ENCODE data around the gene TTC27. TPM values are rescaled to one million over a fixed set of nuclear protein-coding genes. Genes with fewer than 3 reads are reported as not detected.

The TTC27 gene
- total RNA-seq, 4 donors from 2014 or later = 11.0 to 16.4 (median 11.3) TPM

DNA sequence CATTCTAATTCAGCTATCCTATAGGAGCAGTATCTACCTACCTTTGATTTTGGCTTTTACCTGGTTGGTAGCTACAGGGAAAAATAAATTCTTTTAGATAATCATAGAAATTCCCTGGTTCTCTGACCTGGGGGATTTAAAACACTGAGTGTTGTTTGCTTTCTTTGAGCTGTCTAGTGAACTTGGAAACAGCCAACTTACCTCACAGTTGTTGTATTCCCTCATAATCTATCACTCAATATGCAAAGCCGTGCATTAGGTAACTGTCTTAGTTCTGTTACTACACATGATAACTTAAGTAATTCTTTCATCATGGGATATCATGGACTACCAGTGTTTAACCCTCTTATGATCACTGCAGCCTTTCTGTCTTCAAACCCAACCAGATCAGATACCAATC lies 127.8 kb downstream of the TTC27 start:
- TF ChIP-seq, protein P1, sequence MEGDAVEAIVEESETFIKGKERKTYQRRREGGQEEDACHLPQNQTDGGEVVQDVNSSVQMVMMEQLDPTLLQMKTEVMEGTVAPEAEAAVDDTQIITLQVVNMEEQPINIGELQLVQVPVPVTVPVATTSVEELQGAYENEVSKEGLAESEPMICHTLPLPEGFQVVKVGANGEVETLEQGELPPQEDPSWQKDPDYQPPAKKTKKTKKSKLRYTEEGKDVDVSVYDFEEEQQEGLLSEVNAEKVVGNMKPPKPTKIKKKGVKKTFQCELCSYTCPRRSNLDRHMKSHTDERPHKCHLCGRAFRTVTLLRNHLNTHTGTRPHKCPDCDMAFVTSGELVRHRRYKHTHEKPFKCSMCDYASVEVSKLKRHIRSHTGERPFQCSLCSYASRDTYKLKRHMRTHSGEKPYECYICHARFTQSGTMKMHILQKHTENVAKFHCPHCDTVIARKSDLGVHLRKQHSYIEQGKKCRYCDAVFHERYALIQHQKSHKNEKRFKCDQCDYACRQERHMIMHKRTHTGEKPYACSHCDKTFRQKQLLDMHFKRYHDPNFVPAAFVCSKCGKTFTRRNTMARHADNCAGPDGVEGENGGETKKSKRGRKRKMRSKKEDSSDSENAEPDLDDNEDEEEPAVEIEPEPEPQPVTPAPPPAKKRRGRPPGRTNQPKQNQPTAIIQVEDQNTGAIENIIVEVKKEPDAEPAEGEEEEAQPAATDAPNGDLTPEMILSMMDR (IDR thresholded peaks at IDR 0.05) = no peak
- TF ChIP-seq POLR2A (IDR thresholded peaks at IDR 0.05) = no peak
- 98 to 100% methylated on average over 1 of the region's 1 CpG for WGBS, 2 donors
- intact Hi-C loops (cut with DNase I; ENCODE audit: low total_unique reads) = no loop called here
- no peak for DNase-seq (ENCODE audit: low spot score in 2 of 2)
- H3K4me3 ChIP-seq (ENCODE audit: low read depth, poor library complexity, severe bottlenecking) = no peak overlapping the region

DNA sequence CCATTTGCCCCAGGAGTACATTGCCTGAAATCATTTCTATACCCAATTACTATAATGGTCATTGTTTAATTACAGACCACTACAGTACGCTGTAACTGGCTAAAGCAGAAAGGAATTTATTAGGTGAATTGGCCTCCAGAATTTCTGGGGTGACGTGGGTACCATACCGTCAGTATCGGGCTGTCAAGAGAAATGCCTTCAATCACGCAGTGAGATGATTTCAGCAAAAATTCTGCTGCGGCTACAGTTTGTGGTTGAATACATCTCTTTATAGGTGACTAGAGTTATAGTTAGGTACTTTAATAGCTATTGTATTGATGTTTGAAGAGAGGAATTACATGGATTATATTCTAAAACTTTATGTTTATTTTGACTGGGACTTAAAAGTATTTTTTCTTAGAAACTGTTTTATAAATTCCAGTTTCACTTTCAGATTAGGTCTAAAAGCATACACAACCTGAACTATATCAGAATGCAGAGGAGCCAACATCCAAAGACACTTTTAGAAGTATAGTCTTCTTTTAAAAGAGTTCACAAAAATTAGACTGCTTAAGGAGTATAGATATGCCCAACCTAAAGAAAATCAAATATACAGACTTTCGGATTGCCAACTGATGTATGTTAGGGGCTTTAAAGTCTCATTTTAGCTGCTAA lies 128.4 kb downstream of the TTC27 start:
- intact Hi-C loops (cut with DNase I; ENCODE audit: low total_unique reads) = no loop called here
- no peak overlapping the region for H3K4me3 ChIP-seq (ENCODE audit: low read depth, poor library complexity, severe bottlenecking)
- DNase-seq (ENCODE audit: low spot score in 2 of 2) = no peak
- no peak for TF ChIP-seq POLR2A (IDR thresholded peaks at IDR 0.05)
- TF ChIP-seq, protein P1 (IDR thresholded peaks at IDR 0.05) = no peak
- 82 to 92% methylated on average over 7 of the region's 7 CpGs for WGBS, 2 donors

- TF ChIP-seq, protein P1 (IDR thresholded peaks at IDR 0.05) = no peak
- TF ChIP-seq POLR2A (IDR thresholded peaks at IDR 0.05) = no peak
- intact Hi-C loops (cut with DNase I; ENCODE audit: low total_unique reads) = no loop called here
- WGBS, 2 donors = 88 to 94% methylated on average over 11 of the region's 11 CpGs
- H3K4me3 ChIP-seq (ENCODE audit: low read depth, poor library complexity, severe bottlenecking) = no peak overlapping the region
- DNase-seq (ENCODE audit: low spot score in 2 of 2) = no peak
Observed at GRCh38 chr2:32758232-32758631, 130.4 kb downstream of the TTC27 start.

DNA sequence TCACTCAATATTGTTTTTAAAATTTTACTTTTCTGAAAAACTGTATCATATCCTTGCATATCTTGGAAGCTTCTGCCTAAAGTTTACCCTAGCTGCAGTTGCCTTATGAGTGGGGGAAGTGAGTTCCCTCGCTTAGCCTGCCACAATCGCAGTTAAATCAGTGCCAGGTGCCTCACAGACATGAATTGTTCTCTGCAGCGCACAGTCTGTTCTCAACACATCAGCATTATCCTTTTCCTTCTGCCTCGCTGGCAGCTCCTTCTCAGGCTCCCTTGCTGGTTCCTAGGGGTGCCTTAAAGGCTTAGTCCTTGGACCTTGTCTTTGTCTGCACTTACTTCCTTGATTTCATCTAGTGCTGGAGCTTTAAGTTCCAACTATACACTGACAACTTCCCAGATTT lies 132.8 kb downstream of the TTC27 start:
- DNase-seq (ENCODE audit: low spot score in 2 of 2) = no peak
- no peak overlapping the region for H3K4me3 ChIP-seq (ENCODE audit: low read depth, poor library complexity, severe bottlenecking)
- 85 to 87% methylated on average over 4 of the region's 4 CpGs for WGBS, 2 donors
- intact Hi-C loops (cut with DNase I; ENCODE audit: low total_unique reads) = no loop called here
- TF ChIP-seq, protein P1 (IDR thresholded peaks at IDR 0.05) = no peak
- no peak for TF ChIP-seq POLR2A (IDR thresholded peaks at IDR 0.05)

DNA sequence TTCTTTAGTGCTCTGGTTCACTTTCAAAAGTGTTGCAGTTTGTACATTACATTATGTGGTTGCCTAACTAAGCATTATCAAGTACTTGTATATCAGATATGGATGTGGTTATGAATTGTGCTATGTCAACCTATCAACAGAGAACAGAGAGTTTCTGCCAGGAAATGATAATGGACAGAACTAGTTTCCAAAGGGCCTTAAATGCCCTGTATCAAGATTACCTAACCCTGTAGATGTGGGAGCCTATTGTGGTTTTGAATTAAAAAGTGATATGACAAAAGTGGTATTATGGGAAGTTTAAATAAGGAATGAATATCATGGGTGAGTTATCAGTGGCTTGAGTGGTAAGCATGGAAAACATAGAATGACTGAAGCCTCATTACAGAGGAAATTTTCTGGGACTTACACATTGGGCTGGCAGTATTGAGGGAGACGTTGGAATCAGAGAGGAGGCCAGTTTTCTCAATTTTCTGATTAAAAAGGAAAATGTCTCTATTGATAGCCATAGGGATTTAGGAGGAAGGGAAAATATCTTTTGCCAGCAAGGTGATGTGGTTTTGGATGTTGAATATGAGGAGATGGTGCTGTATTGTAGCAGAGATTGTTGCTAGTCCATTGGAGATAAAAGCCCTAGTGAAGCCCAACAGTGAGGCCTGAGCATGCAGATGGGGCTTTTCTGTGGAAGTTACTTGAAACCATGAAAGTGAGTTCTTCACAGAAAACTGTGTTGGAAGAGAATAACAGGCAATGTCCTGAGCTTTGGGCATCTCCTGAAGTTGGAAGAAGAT lies 140.7 kb downstream of the TTC27 start:
- intact Hi-C loops (cut with DNase I; ENCODE audit: low total_unique reads) = no loop called here
- no peak for DNase-seq (ENCODE audit: low spot score in 2 of 2)
- WGBS, 2 donors = 83 to 84% methylated on average over 1 of the region's 1 CpG
- H3K4me3 ChIP-seq (ENCODE audit: low read depth, poor library complexity, severe bottlenecking) = no peak overlapping the region
- no peak for TF ChIP-seq POLR2A (IDR thresholded peaks at IDR 0.05)
- TF ChIP-seq, protein P1 (IDR thresholded peaks at IDR 0.05) = no peak

Measured in lower leg skin (tissue), 4 donors.